HG03045 (cell line): Measurements from ENCODE around the gene REC114.
"Not testable (repeated sequence)": the region's sequence is repeated elsewhere in the genome, so short reads cannot be mapped to it uniquely, and the experiment has no call there.

Experiments used
- ATAC-seq: cut with Tn5 transposase; IDR thresholded peaks from one replicate; pipeline ENCODE4 v1.9.1; 2021; ENCODE audit warnings: mild to moderate bottlenecking, moderate library complexity; ENCODE audit not compliant: unreplicated experiment

Gene REC114

DNA sequence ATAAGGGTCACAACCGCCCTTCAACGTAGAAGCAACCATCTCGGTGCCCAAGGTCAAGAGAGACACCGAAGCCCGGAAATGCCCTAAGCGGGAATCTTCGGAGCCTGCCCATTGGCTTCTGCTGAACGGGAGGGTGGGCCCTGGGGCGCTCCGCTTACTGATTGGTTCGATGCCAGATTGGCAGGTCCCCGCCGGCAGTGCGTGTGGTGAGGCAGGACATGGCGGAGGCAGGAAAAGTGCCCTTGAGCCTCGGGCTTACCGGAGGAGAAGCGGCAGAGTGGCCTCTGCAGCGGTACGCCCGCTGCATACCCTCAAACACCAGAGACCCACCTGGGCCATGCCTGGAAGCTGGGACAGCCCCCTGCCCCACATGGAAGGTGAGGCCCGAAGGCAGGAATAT, at the start of gene REC114:
Gene REC114, plus strand, starts transcription at position 197 of the 400 bp plus-strand sequence. Its CDS starts 22 bp downstream, at position 219.
- ATAC-seq, result no peak

DNA sequence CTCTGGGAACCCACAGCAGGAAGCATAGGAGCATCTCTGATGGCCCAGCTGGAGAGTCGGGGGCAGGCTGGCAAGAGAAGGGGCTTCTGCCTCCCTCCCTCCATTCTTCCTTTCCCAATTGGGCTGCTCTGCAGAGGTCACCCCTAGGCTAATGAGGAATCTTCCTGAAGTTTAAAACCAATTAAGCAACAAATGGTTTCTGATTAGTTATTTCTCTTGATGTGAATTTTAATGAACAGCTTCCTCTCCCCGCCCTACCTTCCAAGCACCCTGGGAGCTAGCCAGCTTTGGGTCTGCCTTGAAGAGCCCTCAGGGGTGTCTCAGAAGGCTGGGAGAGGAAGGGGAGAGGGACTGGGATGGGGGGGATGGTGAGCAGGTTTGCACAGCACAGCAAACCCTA, 49.6 kb upstream of the REC114 start:
- no peak for ATAC-seq

DNA sequence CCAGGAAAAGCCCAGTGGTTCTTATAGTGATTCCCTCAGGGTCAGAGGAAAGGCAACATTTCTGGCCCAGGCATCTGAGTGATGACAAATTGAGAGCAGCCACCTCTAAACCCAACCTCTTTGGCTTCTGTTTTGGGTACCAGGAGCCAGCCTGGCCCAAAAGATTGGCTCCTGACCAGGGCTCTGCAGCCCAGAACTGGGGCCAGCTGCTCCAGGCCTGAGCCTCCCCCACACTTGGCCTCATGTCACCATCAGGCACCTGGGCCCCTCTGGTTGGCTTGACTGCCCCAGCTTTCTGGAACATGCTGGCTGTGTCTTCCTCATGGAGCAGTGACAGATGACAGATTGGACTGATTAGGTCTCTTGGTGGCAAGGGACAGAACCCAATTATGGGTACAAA, 48.2 kb upstream of the REC114 start:
- ATAC-seq, result no peak

- ATAC-seq, result no peak
Observed at GRCh38 chr15:73395671-73396070, 47.3 kb upstream of the REC114 start.

- no peak for ATAC-seq
Observed at GRCh38 chr15:73397461-73397860, 45.5 kb upstream of the REC114 start.

DNA sequence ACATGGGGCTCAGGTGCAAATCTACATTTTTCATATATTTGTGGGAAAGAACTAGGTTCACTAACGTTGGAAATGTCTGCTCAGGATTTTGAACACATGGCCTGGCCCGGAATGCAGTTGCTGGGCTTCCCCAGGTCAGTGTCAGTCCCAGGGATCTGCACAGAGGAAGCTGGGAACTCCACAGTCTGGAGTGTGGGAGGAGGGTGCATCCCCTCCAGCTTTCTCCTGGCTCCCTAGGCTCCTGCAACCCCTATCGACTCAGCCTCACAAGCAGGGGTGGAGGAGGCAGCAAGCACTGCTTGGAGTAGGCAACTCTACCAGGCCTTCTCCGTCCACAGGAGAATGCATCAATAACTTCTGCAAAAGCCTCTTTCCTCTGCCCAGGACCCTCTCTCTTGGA, 44.1 kb upstream of the REC114 start:
- ATAC-seq, result no peak

GRCh38 chr15:73400222-73400621, 42.7 kb upstream of the REC114 start:
- not testable (repeated sequence) for ATAC-seq

- ATAC-seq, result no peak
Observed at GRCh38 chr15:73403171-73403570, 39.8 kb upstream of the REC114 start.

- no peak for ATAC-seq
Observed at GRCh38 chr15:73414876-73415275, 28.1 kb upstream of the REC114 start.

GRCh38 chr15:73424506-73424905, 18.5 kb upstream of the REC114 start:
- ATAC-seq, result no peak

GRCh38 chr15:73425510-73425909, 17.5 kb upstream of the REC114 start:
- ATAC-seq, result no peak

GRCh38 chr15:73426323-73426994, 16.5 kb upstream of the REC114 start:
- no peak for ATAC-seq

GRCh38 chr15:73431329-73431728, 11.6 kb upstream of the REC114 start:
- not testable (repeated sequence) for ATAC-seq

GRCh38 chr15:73433873-73434272, 9.1 kb upstream of the REC114 start:
- no peak for ATAC-seq

- ATAC-seq, result no peak
Observed at GRCh38 chr15:73436613-73437012, 6.4 kb upstream of the REC114 start.

GRCh38 chr15:73437543-73438109, 5.3 kb upstream of the REC114 start:
- no peak for ATAC-seq

DNA sequence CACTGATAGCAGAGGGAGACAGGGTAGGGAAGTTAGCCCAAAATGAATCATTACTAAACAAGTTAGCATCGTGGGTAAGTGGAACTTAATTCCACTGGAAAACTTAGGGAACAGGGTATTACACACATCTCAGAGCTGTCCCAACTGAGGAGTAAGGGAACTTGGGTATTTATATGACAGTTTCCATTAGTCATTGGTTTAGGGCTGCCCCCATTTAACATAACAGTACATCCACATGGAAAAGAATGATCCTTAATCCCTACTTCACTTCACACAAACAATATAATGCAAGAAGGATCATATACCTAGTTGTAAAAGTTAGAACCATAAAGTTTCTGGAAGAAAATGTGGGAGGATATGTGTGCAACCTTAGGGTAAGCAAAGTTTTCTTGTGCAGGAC, 4.3 kb upstream of the REC114 start:
- ATAC-seq, result no peak

DNA sequence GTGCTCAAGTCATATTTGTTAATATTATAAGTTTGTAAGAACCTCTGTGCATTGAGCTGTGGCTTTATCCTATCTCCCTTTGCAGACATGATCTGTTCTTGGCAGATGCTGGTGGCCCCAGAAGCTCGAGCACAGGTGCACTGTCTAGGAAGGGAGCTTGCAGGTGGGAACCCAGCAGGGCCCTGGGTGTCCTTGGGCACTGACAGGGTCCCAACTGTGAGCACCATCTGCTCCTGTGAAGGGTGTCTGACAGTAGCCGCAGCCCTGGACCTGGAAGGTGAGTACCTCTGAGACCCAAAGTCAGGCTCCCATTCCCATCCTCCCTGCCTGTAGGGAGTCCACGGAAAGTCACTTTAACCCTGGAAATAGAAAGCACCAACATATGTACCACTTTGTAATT, 2.4 kb upstream of the REC114 start:
- no peak for ATAC-seq

DNA sequence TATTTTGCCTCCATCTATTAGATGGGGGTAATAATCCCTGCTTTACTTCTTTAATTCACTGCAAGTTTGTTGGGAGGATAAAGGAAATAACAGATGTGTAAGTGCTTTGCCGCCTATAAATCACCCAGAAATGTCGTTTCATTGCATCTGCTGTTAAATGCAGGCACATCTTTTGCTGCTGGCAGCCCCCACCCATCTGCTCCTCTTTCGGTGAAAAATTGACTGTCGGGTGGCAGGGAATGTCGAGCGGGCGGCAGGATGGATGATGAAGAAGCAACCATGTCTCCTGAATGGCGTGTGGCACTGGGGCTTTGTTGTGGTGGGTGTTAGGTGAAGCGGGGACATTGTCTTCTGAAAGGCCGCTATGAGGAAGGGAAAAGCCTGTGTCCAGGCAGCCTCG, 543 bp upstream of the REC114 start:
- ATAC-seq, result no peak

DNA sequence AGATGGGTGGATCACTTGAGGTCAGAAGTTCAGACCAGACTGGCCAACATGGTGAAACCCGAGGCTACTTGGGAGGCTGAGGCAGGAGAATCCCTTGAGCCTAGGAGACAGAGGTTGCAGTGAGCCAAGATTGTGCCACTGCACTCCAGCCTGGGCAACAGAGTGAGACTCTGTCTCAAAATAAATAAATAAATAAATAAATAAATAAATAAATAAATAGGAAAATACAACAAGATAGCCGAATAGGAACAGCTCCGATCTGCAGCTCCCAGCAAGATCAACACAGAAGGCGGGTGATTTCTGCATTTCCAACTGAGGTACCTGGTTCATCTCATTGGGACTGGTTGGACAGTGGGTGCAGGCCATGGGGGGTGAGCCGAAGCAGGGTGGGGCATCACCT, 4.5 kb downstream of the REC114 start:
- ATAC-seq, result not testable (repeated sequence)

DNA sequence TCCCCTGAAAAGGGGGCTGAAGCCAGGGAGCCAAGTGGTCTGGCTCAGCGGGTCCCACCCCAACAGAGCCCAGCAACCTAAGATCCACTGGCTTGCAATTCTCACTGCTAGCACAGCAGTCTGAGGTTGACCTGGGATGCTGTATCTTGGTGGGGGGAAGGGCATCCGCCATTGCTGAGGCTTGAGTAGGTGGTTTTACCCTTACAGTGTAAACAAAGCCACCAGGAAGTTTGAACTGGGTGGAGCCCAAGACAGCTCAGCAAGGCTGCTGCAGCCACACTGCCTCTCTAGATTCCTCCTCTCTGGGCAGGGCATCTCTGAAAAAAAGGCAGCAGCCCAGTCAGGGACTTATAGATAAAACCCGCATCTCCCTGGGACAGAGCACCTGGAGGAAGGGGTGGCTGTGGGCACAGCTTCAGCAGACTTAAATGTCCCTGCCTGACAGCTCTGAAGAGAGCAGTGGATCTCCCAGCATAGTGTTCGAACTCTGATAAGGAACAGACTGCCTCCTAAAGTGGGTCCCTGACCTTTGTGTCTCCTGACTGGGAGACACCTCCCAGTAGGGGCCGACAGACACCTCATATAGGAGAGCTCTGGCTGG, 5.3 kb downstream of the REC114 start:
- not testable (repeated sequence) for ATAC-seq

DNA sequence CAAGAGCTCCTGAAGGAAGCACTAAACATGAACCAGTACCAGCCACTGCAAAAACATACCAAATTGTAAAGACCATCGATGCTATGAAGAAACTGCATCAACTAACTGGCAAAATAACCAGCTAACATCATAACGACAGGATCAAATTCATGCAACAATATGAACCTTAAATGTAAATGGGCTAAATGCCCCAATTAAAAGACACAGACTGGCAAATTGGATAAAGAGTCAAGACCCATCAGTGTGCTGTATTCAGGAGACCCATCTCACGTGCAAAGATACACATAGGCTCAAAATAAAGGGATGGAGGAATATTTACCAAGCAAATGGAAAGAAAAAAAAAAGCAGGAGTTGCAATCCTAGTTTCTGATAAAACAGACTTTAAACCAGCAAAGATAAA, 7.0 kb downstream of the REC114 start:
- not testable (repeated sequence) for ATAC-seq
